Adrenal gland (tissue), 12 donors: Measurements from ENCODE around the gene GGPS1. TPM values are rescaled to one million over a fixed set of nuclear protein-coding genes. Genes with fewer than 3 reads are reported as not detected.

Experiments
- DNase-seq, 7 donors: peaks; one replicate each; pipeline ENCODE4 v3.0.0-alpha.2; 2019 to 2020
- H3K27ac ChIP-seq, 5 donors: fragments of 200-600 bp; sonication (generic) in 4 of 5; 1 replicate in 3 of 5; 2 replicates in 2 of 5; pipeline versions ENCODE4 v1.5.1 to v1.8.0; 2016 to 2020; ENCODE audit warnings: mild to moderate bottlenecking in 1 of 5
- H3K27me3 ChIP-seq: fragments of 200-600 bp; 2 replicates; pipeline ENCODE4 v1.8.0; 2021
- H3K36me3 ChIP-seq, 2 donors: fragments of 200-600 bp; replicated peaks in 1 of 2; 1 replicate in 1 of 2; 2 replicates in 1 of 2; pipeline versions ENCODE4 v1.5.1 to v1.8.0; 2018 to 2022
- H3K4me1 ChIP-seq, 2 donors: fragments of 200-600 bp; replicated peaks in 1 of 2; 1 replicate in 1 of 2; 2 replicates in 1 of 2; pipeline versions ENCODE4 v1.5.1 to v1.8.0; 2018 to 2021
- H3K4me3 ChIP-seq, 4 donors: fragments of 200-600 bp; sonication (generic) in 3 of 4; one replicate each; pipeline ENCODE4 v1.5.1; 2016 to 2018
- H3K9me3 ChIP-seq, 3 donors: fragments of 200-600 bp; sonication (generic) in 1 of 3; replicated peaks in 1 of 3; 1 replicate in 2 of 3; 2 replicates in 1 of 3; pipeline versions ENCODE4 v1.5.1 to v1.8.0; 2016 to 2021
- CTCF ChIP-seq, 6 experiments: fragments of 450-650 bp in 4 of 6; fragments of 200-600 bp in 2 of 6; sonication (generic) in 1 of 6; IDR thresholded peaks; 1 replicate in 5 of 6; 2 replicates in 1 of 6; pipeline versions ENCODE4 v1.5.1 to v1.8.0; 2016 to 2021; ENCODE audit warnings: antibody characterized with exemption in 6 of 6, mild to moderate bottlenecking in 2 of 6, moderate library complexity in 1 of 6
- POLR2A ChIP-seq, 2 donors: fragments of 450-650 bp; IDR thresholded peaks; one replicate each; pipeline ENCODE4 v1.6.1; 2017; ENCODE audit warnings: antibody characterized with exemption in 2 of 2, mild to moderate bottlenecking in 2 of 2, moderate library complexity in 1 of 2
- whole genome bisulfite sequencing, 4 donors: extraction: QIAGEN DNeasy Blood & Tissue Kit in 2 of 4; methylation state at CpG; one replicate each; pipeline versions ENCODE4 v1.1.5 to v1.1.7; 2013 to 2017; 5-methylcytosine and 5-hydroxymethylcytosine counted together
- intact Hi-C, 2 donors: fragments of 100-400 bp; cut with DNase I; formaldehyde crosslinking; loops; one replicate each; pipeline versions ENCODE4 v1.14.1 to v1.15.0; 2022 to 2023
- polyA plus RNA-seq, 3 donors: library from polyadenylated mRNA; stranded (reverse); fragments of 200-250 nt in 2 of 3; fragments of 350-450 nt in 1 of 3; fragmentation: Illumina TruSeq in 1 of 3; extraction: RNeasy Lipid Tissue Mini Kit (QIAGEN cat#74804) in 1 of 3; gene quantifications; one replicate each; pipeline ENCODE4 v1.2.3, GENCODE V29; 2013 to 2014
- total RNA-seq, 9 donors: library from RNA; depleted of rRNA in 4 of 9; stranded (reverse); fragments of >200 nt in 4 of 9; fragments of 120-200 nt in 1 of 9; fragmentation: NEBNext Ultra II Directional in 1 of 9; extraction: Animal tissue kit (Norgen Biotek cat#: 25700) in 1 of 9; gene quantifications; one replicate each; pipeline versions ENCODE4 v1.1.0 to v1.2.4, GENCODE V29; 2013 to 2023
- donor health status: healthy with polysubstance abuse.
- donor health status: Bipolar disorder and iron deficiency.
- donor health status: DM: yes; HTN: yes; CAD: no.
- donor health status: DM: no; HTN: no; CAD: no.
- donor health status: DM: no; HTN: no; CAD: no.
- donor health status: DM: yes; HTN: yes; CAD: no.

The GGPS1 gene
- total and polyA plus RNA-seq, 12 donors = 12.6 to 63.7 (median 34.6) TPM

- TF ChIP-seq POLR2A (IDR thresholded peaks at IDR 0.05) (no peak), CTCF (IDR thresholded peaks at IDR 0.05) (no peak)
- H3K9me3 ChIP-seq = no peaks in the 10 kb centered on the region
- no peak overlapping the region for H3K27ac ChIP-seq
- no peak for DNase-seq
- intact Hi-C loops = no loop called here
- H3K4me3 ChIP-seq = no peak overlapping the region
- no peaks in the 10 kb centered on the region for H3K36me3 ChIP-seq
- no peaks in the 10 kb centered on the region for H3K27me3 ChIP-seq
- H3K4me1 ChIP-seq = peaks cover 16 to 38% of the 10 kb centered on the region in 2 donors
- WGBS, 4 donors = 92 to 97% (median 93%) methylated on average over 5 of the region's 5 CpGs
These were observed 13.2 kb upstream of the GGPS1 start for GRCh38 chr1:235315173-235315572.

- DNase-seq = no peak
- Histone ChIP-seq H3K9me3 (no peaks in the 10 kb centered on the region), H3K4me3 (no peak overlapping the region), H3K4me1 (peaks cover 11 to 35% of the 10 kb centered on the region in 2 donors), H3K36me3 (no peaks in the 10 kb centered on the region), H3K27ac (no peak overlapping the region), H3K27me3 (no peaks in the 10 kb centered on the region)
- intact Hi-C loops = no loop called here
- no peak for TF ChIP-seq CTCF (IDR thresholded peaks at IDR 0.05)
- WGBS, 4 donors = 94 to 97% (median 96%) methylated on average over 4 of the region's 4 CpGs
These were observed 12.6 kb upstream of the GGPS1 start for GRCh38 chr1:235315735-235316134.

GRCh38 chr1:235317168-235317567 lies 11.2 kb upstream of the GGPS1 start:
- TF ChIP-seq POLR2A (IDR thresholded peaks at IDR 0.05) (no peak), CTCF (IDR thresholded peaks at IDR 0.05) (no peak)
- no peak overlapping the region for H3K27ac ChIP-seq
- no peaks in the 10 kb centered on the region for H3K9me3 ChIP-seq
- H3K4me1 ChIP-seq = peaks cover 8 to 39% of the 10 kb centered on the region in 2 donors
- no peaks in the 10 kb centered on the region for H3K27me3 ChIP-seq
- no peak for DNase-seq
- no peak overlapping the region for H3K4me3 ChIP-seq
- WGBS, 4 donors = 40 to 58% (median 49%) methylated on average over 1 of the region's 1 CpG
- no peaks in the 10 kb centered on the region for H3K36me3 ChIP-seq
- intact Hi-C loops = no loop called here

GRCh38 chr1:235319255-235319654 lies 9.1 kb upstream of the GGPS1 start:
- no peak for TF ChIP-seq CTCF (IDR thresholded peaks at IDR 0.05)
- no peak for TF ChIP-seq POLR2A (IDR thresholded peaks at IDR 0.05)
- H3K4me3 ChIP-seq = no peak overlapping the region
- no peaks in the 10 kb centered on the region for H3K27me3 ChIP-seq
- peak in 1 of 7 donors; percentile 19 for DNase-seq
- 86 to 96% (median 93%) methylated on average over 2 of the region's 2 CpGs for WGBS, 4 donors
- no peaks in the 10 kb centered on the region for H3K36me3 ChIP-seq
- H3K4me1 ChIP-seq = peaks cover 8 to 47% of the 10 kb centered on the region in 2 donors
- peak overlapping the region in 1 of 5 donors; percentile 2 for H3K27ac ChIP-seq
- H3K9me3 ChIP-seq = no peaks in the 10 kb centered on the region
- intact Hi-C loops = no loop called here
